ENCODE measurements around the gene IGFBP1.

IGFBP1 gene

DNA sequence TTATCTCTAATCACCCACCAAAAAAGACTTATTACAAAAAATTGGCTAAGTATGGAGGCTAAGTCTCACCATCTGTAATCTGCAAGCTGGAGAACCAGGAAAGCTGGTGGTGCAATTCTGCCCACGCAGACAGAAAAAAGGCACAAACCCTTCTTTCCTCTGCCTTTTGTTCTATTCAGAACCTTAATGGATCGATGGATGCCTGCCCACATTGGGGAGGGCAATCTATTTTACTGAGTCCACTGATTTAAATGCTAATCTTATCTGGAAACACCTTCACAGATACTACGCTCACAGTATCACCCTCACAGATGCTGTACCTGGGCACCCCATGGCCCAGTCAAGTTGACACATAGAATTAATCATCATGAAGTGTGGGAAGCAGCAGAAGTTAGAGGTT is 22.6 kb downstream of the IGFBP1 start:
- DNase-seq = no peak

DNA sequence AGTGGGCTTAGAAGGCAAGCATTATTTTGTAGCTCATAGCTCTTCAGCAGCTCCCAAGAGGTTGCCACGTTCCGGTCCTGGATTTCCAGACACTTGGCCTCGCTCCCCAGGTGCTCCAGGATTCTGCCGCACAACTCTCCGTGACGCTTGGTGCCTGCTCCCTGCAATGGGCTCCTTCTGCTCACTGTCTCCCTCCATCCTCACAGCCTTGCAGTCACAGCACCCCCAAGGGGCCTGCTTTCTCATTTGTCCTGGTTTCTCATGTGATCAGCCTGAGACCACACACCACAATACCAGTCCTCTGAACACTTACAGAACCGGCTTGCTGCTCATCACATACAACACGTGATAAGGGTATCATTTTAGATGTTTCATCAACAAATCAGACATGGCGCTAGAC is 23.0 kb downstream of the IGFBP1 start:
- no peak for DNase-seq

DNA sequence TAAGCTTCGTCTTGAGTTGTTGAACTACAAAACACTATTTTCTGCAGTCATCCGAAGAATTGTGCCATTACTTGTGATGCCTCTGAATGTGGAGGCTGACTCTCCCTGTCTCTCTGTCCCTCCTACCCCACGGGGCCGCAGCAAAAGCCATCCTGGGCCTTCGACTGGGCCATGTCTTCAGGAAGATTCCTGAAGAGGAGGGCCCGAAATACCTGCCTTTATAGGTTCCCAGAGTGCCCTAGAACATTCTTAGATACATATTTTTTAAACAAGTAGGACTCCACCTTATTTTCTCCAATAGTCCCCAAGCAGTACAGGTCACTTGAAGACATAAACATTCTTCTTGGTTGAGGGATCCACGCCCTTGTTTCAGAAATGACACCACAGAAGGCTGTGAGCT is 24.7 kb downstream of the IGFBP1 start:
- no peak for DNase-seq

DNA sequence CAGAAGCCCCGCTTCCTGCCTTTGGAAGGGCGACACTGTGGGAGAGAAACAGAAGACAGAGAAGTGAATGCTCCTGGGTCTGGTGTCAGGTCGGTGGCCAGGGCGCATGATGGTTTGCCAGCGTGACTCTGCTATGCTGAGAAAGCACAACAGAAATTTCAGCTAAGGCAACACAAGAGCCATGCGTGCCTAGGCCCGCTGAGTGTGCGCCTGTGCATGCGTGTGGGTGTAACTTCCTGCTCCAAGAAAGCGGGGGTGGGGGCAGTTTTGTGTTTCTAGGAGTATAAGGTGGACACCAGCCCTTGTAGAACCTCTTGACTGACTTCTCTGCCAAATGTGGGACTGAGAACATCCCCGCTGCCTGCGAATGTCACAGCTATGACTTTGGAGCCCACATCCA is 26.6 kb downstream of the IGFBP1 start:
- DNase-seq = no peak

DNA sequence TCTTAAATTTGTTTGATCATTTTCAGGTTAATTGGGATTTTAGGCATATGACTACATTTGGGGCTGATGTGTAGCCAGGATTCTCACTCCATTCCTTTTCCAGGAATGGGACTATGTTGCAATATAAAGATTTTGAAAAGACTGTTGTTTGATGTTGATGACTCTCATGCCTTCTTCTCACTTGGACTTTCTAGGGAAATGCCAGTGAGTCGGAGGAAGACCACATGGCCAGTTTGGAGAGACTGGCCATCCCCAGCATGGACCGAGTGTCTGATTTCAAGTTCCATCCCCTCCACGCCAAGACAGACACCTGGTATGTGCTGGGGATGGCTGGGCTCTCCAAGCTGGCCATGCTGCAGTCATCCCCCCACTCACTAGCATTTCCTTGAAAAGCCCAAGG is 27.3 kb downstream of the IGFBP1 start:
- DNase-seq = no peak

DNA sequence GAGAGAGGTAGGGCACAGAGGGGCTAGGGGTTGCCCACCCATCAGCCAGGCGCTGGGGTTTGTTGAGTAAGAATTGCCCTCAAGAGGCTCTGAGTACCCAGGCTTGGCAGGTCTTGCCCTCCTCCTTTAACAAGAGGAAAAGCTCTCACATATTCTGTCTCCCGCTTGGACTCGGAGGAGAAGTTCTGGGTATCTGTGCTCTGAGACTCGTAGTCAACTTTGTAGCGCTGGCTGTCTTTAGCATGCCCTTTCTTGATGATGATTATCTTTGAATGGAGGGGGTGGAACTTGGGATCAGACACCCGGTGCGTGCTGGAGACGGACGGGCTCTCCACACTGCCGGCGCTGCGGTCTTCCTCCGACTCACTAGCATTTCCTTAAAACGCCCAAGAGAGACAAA is 28.8 kb downstream of the IGFBP1 start:
- no peak for DNase-seq

DNA sequence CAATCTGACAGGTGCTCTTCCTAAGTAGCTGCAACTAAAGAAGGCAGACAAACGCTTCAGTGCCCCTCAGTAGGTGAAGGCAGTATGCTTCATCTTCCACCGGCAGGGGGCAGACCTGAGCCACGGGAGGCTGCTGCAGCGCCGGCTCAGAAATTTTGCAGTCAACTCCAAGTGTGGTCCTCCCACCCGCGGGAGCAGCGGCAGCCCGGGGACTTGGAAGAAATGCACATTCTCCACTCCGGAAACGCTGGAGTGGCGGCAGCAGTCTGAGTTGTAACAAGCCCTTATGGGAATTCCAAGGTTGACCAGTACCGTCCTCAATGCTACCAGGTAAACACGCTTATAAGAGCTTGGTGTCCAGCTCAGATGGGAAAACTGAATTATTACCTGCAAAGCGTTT is 29.4 kb downstream of the IGFBP1 start:
- DNase-seq = peak; percentile 86

DNA sequence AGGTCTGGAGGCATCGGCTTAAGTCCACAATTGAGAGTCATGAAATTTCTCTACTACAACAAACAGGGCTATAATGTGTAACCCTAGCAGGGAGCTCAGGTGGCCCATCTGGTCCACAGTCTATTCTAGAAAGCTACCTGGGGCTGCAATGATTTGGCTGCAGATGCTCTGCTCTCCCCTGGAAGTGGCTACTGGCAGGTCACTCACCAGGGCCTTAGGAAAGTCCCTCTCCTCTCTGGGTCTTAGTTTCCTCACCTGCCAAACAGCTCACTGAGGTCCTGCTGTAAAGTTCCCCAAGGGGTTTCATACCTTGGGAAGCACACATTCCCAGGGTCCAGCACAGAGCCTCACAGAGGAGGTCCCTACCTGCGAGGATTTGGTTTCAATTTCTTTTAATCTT is 30.3 kb downstream of the IGFBP1 start:
- peak; percentile 41 for DNase-seq

DNA sequence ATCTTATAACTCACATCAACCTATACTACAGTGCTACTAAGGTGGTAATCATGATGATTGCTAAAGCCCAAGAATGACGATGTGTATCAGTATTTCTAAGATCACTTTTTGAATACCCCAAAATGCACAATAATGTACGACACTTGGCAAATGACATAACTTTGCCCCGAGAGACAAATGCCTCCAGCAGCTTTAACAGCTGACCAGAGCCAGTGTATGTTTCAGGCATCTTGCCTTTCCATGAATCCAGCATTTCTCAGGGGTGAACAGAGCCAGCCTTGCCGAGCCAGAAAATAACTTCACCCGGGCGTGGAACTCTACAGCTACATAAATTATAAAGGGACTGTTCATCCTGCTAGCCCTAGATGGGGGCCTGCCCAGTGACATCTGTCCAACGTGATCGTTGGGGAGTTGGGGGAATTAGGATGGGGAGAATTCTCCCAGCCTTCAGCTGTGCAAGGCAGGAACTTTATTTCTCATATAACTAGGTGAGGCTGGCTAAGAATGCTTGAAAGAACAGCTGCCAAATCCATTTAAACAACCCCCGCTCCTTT is 31.0 kb downstream of the IGFBP1 start:
- DNase-seq = no peak

DNA sequence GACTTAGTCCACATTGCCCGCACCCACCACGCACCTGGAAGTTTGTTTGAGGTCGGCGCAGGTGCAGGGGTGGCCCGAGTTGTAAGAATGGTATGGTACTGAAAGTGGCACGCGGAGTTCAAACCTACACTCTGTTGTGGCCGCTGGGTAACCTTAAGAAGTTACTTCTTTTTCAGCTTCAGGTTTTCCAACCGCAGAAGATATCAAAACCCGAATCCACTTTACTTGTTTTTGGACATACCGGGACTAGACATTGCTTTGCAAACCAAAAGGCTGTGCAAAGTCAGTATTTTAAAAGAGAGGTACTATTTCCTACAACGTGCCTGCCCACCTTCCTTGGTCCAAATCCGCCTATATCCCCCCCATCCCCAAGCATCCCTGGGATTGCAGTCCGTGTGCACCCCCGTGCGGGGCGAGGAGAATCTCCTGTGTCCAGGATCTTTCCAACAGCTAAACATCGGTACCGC is 31.7 kb downstream of the IGFBP1 start:
- peak; percentile 86 for DNase-seq

DNA sequence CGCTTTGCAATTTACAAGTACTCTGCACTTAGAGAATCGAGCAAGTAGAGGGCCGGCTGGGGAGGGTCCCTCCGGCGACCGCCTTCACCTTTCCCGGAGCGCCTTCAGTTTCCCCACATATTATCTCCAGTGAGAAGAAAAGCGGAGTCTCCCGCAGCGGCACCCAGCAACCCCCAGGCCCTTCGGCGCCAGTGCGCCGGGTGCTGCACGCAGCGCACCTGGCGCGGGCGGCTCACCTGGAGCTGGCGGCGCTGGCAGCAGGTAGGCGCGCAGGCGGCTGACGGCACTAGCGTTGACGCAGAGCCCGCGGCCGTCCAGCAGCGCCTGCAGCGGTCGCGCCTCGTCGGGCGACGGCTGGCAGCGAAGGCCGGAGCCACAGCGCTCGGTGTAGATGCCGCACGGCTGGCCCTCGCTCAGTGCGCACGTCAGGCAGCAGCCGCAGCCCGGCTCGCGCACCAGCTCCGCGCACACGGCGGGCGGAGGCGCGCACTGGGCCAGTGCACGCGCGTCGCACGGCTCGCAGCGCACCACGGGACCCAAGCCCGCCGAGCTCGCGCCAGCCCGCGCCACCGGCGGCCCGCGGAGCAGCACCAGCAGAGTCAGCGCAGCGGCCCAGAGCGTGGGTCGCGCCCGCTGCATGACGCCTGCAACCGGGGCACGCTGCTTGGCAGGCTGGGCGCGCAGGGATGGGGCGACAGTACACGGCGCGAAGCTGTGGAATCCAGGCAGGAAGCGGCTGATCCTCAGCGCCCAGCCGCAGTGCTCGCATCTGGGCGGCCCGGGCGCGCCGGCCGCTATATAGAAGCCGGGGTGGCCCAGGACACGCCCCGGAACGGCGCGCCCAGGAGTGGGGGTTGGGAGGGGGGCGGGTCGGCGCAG is 32.5 kb downstream of the IGFBP1 start, which contains the start of gene IGFBP3:
Gene IGFBP3, minus strand, starts transcription at position 771 of the 879 bp plus-strand sequence. Its CDS starts 132 bp downstream, at position 639.
- DNase-seq = peak; percentile 86

DNA sequence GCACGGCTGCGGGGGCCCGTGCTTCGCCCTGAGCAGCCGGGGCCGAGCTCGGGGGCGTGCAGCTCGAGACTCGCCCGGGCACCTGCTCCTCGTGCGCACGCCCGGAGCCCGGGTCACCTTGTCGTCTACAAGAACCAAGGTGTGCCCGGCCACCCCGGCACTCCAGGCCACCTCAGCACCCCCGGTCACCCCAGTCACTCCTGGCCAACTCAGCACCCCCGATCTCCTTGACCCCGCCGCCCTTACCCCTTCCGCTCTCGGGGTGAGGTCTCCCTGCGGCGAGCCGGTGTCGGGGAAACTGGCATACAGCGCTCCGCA is 33.1 kb downstream of the IGFBP1 start:
- no peak for DNase-seq

DNA sequence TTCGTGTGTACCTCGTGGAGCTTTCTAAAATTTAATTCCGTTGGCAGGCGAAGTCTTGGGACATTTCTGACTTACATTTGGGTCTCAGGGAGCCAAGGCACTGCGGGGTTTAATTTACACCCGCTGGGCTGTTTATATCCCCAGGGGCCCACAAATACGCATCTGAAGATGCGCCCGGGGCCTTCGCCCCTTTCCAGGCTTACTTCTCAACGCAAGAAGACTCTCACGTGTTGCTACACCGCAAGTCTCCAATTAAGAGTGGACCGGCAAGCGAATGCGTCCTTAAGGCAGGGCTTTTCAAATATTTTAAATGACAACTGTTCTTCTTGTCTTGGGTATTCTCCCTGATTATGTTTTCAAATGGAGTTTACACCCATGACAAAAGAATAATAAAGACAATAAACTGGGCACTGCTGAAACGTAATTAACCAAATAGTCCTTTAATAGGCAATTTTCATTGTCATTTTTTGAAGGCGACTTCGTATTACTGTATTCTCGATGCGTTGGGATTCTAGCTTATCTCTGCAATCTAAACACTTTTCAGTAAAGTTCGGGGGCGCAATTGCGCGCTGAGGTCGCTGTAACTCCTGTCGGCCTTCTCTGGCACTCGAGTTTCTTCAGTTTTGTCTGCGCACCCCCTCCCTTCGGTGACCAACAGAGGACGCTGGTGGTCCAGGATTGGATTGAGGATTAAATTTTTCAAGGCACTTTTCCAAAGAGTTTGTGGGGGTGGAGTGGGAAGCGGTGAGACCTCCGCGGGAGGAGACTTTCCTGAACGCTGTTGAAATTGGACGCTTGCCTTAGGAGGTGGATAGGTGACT is 33.6 kb downstream of the IGFBP1 start:
- peak; percentile 75 for DNase-seq

DNA sequence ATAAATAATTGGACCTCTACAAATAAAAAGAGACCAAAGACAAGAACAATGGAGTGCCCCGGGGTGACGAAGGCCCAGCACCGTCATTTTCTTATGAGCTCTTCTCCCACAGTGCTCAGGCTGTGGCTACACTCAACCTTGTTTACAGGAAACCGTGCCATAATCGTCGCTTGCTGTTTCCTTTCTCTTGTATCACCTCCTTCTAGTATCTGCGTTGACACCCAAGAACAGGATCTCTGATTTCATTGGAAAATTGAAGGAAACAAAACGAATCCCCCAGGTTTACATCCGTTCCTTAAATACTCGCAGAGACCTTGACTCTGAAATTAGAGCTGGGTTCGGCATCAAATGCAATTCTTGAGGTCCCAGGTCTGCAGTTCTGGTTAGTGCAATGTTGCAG is 34.5 kb downstream of the IGFBP1 start:
- no peak for DNase-seq

DNA sequence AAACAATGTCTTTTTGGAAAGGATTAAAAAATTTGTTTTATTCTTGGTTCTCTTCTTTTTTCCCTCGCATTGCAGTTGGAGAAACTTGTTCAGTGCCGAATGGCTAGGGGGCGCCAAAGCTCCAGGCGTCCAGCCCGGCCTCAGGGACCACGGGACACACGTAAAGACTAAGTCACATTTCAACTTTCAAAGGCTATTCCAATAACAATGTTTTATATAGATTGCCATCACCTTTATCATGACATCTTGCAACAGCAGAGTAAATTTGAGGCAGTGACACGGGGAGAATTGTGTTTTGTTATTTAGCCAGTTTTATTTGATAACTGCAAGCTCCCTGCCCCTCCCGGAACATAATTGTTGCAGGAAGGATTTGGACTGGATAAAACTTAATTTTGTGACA is 35.0 kb downstream of the IGFBP1 start:
- peak; percentile 86 for DNase-seq

DNA sequence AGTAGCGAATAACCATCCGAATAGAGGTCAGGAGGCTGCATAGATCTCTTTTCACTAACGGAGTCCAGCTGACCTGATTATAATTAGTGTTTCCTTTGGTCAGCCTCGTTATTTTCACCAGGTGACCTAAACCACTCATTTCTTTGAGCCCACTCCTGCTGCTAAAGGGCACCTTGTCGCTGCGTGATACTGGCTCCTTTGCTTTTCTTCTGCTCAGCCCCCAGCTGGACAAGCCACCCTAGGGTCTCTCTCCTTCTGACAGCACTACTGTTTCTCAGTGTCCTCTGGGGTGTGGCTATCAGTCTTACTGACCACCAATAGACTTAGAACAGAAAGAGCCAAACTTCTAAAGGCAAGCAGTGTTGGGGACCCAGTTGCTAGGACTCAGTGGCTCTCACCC is 35.5 kb downstream of the IGFBP1 start:
- no peak for DNase-seq

DNA sequence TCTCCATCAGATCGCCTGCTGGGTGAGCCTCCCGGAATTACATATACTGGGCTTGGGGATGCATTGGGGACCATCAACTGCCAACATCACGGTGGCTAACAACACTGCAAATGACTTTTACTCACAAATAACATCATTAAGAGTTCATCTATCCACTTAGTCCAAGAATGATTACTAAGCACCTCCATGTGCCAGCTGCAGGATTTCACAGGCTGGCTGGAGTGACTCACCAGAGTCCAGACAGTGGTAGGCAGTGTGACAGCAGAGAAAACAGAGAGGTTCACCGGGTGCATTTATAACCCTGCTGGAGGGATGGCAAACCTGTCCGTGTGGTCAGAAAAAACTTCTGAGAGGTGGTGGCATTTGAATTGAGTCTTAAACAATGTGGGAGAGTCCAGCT is 36.0 kb downstream of the IGFBP1 start:
- peak; percentile 69 for DNase-seq

DNA sequence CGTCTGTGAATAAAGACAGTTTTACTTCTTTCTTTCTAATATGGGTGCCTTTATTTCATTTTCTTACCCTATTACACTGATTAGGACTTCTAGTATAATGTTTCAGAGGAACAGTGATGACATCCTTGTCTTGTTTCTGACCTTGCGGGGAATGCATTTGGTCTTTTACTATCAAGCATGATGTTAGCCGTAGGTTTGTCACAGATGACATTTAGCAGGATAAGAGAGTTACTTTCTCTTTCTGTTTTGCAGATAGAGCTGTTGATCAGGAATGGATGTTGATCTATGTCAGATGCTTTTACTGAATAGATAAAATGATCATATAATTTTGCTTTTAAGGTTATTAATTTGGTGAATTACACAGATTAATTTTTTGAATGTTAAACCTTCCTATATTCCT is 39.4 kb downstream of the IGFBP1 start:
- DNase-seq = no peak

DNA sequence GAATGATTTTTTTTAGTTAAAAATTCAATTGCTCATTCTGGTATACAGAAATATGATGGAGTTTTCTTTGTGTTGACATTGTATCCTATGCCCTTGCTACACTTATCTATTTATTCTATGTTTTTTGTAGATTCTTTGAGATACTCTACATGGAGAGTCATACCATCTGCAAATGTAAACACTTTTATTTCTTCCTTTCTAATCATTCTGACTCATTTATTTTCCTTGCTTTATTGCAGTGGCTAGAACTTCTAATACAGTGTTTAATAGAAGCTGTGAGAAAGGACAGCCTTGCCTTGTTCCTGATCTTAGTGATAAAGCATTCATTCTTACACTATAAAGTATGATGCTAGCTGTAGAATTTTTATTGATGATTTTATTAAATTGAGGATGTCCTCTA is 42.7 kb downstream of the IGFBP1 start:
- no peak for DNase-seq

DNA sequence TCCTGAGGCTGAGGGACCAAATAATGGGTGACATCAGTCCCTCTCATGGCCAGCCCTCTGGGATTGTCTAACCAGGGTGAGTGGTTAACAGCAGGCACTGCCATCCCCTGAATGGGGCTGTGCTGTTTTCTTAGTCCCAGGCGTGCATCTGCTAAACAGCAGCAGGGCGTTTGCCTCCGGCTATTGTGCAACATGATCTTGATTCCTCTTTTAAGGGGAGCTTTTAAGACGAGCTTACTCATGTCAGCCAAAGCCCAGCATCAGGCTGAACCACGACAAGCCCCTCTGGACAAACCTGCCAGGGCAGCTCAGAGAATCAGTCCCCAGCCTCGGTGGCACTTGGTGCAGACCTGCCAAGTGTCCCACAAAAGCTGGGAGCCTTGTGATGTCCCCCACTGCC is 49.0 kb downstream of the IGFBP1 start:
- DNase-seq = no peak

DNA sequence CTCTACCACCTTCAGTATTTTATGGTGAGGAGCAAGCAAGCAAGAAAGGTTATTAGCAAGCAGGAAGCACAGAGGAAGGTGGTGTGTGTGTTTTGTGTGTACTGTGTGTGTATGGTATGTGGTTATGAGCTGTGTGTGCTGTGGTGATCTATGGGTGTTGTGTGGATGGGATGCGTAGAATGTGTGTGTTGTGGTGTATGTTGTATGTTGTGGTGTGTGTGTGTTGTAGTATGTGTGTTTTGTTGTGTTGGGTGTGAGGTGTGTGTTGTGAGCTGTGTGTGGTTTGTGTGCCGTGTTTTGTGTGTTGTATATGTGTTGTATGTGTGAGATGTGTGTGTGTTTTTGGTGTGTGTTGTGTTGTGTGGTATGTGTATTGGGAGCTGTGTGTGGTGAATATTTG is 49.6 kb downstream of the IGFBP1 start:
- DNase-seq = no peak

DNA sequence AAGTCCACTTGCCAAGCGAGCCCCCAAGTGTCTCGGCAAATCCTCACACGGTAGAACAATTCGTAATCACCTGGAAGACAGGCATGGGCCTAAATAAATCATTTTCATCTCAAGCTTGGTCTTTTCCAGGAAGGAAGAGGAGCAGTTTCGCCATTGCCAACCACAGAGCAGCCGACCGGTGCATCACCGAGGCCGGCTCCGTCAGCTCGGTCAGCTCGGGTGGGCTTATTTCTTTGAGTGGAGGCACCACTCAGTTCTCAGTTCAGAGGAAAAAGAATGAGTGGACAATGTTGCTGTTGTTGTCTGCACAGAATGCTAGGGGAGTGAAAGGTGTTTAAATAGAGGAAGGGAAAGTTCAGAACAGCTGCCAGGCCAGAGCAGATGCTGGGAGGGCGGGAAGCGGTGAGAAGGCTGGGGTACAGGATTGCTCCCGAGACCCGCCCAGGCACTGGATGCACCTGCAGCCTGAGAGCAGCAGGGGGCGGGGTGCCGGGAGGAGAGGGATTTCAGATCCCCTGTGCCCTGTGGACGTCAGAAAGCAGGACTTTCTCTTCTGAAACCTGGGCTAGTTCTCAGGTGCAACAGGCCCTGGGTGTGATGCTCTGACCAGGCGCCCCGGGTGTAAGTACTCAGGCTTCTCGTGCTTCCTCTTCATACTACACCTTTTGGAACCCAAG is 50.5 kb downstream of the IGFBP1 start:
- DNase-seq = peak; percentile 94

DNA sequence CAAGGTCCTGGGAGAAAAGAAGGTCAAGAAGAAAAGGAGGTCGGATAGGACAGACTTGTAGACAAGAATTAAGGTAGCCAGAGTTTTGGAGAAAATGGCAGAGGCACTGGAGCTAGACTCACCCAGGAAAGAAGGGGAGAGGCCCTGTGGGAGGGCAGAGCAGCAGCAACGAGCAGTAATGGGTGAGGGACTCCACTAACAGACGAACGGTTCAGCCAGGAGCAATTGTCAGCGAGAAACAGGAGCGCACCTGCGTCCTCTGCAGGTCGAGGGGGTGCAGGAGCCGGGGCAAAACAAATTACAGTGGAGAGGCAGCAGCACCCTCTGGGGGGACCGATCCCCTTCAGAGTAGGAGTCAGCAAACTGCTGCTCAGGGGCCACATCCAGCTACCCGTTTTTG is 51.3 kb downstream of the IGFBP1 start:
- DNase-seq = no peak

Measured in RPMI8226 (cell line).